HL-60/S4 treated with retinoic acid at 250 ng/mL for 4 days and 3 days (cell line): ENCODE measurements around the gene RBMS1.

Source experiments
- in situ Hi-C: fragments of 300-500 bp; cut with MboI; formaldehyde crosslinking; loops from 2 replicates; pipeline ENCODE4 v1.7.0; 2022; ENCODE audit warnings: low sequenced_read_pairs

RBMS1 gene

GRCh38 chr2:160338901-160339685 is 154.5 kb downstream of the RBMS1 start:
- in situ Hi-C loops, result no loop called here

DNA sequence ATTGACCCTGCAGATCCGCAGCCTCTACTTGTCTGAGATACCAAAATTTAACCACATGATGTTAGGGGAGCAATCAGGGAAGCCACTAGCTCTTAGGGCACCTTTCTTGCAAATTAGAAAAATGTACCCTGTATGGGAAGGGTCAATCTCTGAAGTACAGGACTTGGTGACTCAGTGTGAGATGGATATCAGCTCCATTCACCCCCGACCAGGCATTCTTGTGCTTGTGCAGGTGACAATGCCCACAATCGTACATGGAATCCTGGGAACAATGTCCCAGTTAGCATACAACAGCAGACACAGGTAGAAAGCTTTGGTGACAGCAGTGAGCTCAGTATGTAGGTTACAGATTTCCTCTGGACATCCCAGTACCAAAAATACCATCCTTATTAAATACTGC is 155.9 kb downstream of the RBMS1 start:
- in situ Hi-C loops, result no loop called here

DNA sequence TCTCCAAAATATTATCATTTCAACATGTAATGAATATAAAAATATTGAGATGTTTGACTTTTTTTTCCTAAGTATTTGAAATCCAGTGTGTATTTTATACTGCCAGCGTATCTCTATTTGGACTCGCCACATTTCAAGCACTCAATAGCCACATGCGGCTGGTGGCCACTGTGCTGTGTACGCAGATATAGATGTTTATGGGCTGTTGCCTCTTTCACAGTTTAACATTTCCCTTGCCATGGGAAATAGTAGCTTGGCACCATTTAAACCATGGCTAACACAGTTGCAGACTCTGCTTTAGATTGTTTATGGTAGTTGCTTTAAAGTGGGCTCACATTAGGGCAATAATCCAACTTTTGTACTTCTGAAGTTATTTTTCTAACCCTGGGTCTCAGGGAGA is 157.0 kb downstream of the RBMS1 start:
- in situ Hi-C loops, result no loop called here

- in situ Hi-C loops, result no loop called here
These were observed 157.5 kb downstream of the RBMS1 start for GRCh38 chr2:160336105-160336504.

DNA sequence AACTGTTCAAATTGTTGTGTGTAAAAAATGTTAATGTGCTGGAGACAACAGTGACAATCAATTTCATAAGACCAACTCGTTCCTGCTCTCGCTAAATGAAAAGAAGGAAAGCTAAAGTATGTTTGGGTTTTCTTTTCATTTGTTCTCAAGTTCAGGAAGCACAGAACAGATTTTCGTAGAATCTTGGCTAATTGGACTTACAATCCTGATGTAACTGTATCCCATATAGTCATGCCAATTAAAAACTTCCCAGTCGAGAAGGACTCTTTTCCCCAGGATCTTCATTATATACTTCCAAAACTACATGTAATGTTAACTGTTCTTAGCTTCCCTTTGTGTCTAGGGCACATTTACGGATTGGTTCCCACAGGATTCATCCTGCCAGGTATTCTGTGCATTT is 158.2 kb downstream of the RBMS1 start:
- in situ Hi-C loops, result no loop called here

DNA sequence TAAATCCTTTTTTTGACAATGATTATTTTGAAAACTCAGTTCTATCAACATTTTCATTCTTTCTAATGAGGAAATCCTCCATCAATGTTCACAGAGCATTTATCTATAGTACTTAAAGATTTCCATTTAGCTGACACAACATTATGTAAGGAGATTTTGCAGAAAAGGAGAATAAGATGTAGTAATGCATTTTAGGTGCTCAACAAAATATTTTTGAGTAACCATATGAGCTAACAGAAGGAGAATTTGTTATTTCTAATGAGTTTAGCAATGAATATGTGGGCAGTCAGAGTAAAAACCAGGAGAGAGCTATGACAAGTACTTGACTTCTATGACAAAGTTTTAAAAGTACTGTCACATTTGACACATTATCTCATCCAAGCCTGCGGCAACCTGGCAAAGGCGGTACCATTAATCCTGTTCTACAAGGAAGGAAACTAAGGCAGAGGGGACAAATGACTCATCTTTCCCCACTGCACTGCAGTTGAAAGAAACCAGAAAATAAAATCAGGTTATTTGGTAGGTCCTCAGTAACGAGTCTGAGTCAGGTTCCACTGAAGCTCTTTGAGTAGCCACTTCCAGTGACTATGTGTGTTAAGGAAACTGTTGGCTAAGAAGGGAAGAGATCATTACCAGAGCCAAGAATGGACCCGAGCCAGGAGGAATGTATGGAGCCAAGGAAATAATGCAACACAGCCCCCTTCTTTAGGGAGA is 159.4 kb downstream of the RBMS1 start:
- in situ Hi-C loops, result no loop called here

DNA sequence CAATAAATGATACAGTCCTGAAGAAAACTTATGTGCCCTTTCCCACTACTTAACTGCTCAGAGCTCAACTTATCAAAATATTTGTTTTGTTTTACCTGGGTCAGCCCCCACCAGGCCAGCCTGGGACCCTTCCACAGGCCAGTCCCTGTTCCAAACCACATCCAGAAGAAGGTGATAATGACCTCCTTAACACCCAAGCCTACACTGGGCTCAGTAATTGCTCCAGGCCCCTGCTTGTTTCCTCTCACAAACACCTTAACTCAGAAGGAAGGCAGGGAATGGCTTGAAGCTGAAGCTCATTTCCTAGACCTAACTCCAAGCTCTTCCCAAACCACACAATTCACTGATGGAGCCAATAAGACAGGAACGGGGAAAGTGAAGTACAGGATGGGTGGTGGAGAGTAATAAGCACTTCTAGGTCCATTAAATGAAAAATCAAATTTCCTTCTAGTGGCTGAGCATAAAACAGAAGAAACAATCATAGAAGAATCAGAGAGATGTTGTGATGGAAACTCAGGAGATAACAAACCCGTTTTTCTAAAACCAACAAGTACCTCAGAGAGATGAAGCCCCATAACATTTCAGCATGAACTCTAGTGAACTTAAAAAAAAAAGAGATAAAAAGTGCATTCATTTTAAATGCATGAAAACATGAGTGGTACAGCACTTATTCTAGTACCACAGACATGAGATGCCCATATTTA is 160.1 kb downstream of the RBMS1 start:
- in situ Hi-C loops, result no loop called here

GRCh38 chr2:160332318-160332717 is 161.3 kb downstream of the RBMS1 start:
- in situ Hi-C loops, result no loop called here

DNA sequence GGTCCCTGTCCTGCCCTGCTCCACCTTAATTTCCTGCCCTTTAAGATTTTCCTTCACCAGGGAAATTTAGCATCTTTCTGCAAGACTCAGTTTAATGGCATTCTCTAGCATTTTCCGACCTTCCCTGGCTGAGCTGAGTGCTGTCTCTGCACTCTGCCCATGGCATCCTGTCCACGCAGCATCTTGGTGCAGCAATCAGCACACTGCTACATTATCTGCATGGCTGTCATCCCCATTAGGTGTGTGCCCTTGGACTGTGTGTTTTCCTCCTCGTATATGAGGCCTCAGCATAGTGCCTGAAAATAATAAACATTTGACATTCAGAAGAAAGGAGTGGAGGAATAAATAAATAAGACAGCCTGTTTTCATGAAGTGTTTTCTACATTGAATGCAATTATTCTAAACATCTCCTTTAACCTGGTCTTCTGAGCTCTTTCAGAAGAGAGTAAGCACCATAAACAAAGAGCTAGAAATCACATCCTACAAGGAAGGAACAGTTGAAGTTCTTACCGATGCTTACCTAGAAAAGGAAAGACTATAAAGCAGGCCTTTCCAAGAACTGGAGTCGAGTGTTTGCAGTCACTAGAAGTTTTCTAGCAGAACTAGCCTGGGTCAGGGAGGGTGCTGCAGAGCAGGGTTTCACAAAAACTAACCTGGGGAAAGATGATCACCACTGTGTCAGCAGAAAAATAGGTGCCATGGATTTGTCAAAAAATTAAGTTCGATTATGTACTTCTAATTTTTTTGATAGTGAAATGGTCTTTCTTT is 162.2 kb downstream of the RBMS1 start:
- in situ Hi-C loops, result no loop called here

DNA sequence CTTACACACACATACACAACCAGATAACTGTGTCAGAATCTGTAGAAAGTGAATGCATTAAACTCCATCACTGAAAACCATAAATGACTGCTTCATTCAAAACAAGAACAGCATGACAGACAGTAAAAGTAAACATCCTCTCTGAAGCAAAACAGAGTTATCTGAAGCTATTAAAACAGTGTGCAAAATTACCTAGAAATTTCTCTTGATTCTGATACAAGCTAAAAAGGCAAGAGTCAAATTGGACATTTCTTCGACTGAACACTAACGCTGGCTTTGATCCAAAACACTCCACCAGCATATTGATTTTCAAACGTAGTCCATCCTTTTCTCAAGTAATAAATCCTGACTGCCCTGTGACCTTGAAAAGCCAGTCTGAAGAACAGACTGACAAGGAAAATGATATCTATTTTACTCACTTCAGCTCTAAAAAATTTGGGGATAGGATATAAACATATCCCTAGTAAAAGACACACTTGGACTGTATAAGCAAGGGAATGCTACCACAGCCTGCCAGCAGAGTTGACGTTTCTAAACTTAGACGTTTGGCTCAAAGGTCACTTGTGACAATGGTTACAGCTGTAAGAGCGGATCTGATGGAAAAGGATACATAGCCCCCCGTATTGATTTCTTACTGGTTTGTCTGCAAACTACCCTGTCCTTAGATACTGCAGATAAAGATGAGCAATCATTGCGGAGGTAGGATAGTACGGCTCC is 164.6 kb downstream of the RBMS1 start:
- in situ Hi-C loops, result no loop called here

- in situ Hi-C loops, result no loop called here
These were observed 166.8 kb downstream of the RBMS1 start for GRCh38 chr2:160326786-160327185.

GRCh38 chr2:160325418-160325817 is 168.2 kb downstream of the RBMS1 start:
- in situ Hi-C loops, result no loop called here

- in situ Hi-C loops, result no loop called here
These were observed 168.7 kb downstream of the RBMS1 start for GRCh38 chr2:160324917-160325316.

DNA sequence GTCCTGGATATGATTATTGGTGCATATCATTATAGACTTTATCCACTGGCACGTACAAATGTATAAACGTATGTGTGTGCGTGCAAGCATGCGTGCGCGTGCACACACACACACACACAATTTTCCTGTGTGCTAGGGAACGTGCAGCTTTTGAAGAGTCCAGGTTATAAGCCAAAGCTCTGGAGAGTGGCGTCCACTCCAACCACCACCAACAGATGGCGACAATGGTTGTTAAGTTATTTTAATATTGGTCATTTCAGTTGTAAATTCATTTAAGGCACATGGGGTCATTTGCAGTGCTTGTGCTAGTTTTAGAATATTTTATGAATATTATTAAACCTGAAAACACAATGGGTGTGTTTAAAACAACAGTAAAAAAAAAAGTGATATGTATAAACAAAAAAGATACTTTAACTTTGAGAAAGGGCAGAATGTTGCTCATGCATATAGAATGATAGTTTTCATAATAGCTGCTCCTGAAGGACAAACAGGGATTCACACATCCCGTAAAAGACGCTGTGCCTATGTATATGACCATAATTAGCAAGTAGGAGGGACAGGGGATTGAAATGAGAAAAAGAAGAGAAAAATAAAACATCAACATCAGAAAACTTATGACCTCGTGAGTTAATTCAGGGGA is 169.3 kb downstream of the RBMS1 start:
- in situ Hi-C loops, result no loop called here

DNA sequence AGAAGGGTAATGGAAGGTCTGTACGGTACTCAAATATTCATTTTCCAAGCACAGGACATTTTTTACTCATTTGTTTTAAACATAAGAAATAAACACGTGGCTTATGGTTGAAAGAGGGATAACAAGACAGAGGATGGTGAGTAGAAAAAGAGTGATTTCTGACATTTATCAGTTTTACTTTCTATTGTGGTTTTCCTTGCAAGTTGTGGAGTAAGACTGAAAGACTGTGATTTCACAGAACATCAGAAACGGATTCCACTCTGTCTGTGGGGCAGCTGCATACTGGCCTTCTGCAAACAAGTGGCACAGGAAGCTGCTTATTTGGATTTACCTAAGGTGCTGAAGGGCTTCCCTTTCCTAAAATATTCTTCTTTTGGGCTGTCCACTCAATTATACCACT is 171.3 kb downstream of the RBMS1 start:
- in situ Hi-C loops, result no loop called here

DNA sequence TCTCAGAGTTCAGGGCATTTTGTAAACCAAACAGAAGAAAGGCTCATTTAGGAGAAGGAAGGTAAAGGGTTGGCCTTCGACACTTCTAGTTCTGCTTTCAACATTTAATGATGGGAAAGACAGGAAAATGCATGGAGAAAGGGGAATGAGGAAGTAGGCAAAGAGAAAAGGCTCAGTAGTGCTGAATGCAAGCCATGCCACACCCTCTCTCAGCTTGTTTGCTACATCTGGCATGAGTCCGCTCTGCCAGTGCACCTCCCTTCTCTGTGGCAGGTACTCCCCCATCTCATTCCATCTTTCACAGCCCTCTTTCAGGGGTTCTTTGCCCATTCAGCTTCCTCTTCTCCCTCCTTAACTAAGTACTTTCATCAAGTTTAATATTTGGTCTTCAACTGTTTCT is 172.6 kb downstream of the RBMS1 start:
- in situ Hi-C loops, result no loop called here

- in situ Hi-C loops, result no loop called here
These were observed 173.9 kb downstream of the RBMS1 start for GRCh38 chr2:160319700-160320099.

DNA sequence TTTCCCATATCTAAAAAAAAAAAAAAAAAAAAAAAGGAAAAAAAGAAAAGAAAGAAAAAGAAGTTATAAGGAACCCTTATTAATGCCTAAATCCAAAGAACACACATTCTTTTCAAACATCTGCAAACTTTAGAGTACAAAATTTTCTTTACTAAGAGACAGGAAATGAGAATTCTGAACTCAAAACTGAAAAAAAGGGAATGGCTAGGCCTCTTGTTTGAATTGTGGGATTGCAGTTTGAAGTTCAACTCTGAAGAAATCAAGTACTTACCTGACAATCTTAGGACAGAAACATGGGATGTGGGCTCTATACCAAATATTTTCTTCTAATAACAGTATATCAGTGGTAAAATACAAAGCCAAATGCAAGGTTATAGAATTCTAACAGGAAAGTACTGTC is 175.4 kb downstream of the RBMS1 start:
- in situ Hi-C loops, result no loop called here

DNA sequence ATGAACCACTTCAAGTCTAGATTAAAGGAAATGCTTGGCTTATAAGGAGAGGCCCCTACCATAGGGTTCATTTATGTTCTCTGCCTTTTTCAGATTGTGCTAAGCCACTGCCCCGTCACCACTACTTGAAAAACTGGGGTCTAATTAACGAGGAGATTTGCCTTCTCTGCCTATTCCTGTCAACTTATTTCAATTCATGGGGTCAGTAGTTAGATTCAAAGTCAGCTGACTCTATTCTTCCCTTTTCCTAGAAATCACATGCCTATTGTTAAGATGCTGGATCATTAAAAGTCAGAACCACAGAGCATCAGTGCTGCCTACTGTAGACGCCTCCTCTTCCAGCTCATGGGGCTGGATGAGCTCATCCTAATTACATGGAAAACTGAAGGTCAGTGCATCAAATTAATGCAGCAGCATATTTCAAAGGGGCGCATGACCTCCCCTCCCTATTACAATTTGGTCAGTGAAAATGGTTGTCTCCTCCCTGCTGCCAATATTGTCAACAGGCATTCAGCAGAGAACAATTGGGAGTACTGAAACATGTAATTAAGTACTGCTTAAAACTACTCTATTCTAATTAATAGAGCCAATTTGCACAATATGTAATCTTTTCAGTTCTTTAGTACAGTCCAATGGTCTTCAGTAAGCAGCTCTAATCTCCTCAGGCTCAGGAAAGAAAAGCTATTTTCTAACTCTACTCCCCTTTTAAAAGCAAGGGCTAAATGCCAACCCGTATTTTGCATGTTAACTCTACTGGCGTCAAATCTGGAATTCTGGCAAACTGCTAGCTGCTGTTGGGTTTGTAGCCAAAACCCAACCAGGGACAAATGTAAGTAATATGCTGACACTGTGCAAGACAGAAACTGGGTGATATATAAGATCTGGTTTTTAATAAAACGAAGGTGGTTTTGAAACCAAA is 176.2 kb downstream of the RBMS1 start:
- in situ Hi-C loops, result no loop called here
